OCI-LY7 (cell line): ENCODE data around the gene MSANTD1.

Experiments used
- EZH2phosphoT487 ChIP-seq: fragments of 200-600 bp; sonication (generic); IDR thresholded peaks from 2 replicates; pipeline ENCODE4 v1.6.1; 2018; ENCODE audit warnings: low read depth, borderline replicate concordance, mild to moderate bottlenecking, mixed run types, antibody characterized with exemption, low read length, moderate library complexity, mixed read lengths
- TF ChIP-seq, protein P1 (sequence below): fragments of 200-600 bp; sonication (generic); conservative IDR thresholded peaks from 2 replicates; pipeline ENCODE4 v1.5.1; 2014; ENCODE audit warnings: mild to moderate bottlenecking, antibody characterized with exemption, low read length, moderate library complexity, mixed read lengths

DNA sequence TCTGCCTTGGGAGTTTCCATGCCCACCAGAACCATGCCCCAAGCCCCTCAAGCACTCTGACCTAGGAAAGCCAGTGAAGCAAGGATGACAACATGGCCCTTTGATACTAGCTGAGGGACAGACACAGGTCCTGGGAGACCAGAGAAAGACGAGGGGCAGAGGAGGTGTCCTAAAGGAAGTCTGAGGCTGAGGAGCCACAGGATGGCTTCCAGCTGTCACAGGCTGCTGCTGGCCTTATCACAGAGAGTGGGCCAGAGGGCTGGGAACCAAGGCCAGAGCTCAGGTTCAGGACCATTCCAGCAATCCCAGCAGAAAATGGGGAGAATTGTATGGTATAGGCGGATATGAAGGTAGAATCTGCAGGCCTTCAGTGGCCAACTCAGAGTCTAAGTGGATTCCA, 31.7 kb upstream of the MSANTD1 start:
- TF ChIP-seq, protein P1, sequence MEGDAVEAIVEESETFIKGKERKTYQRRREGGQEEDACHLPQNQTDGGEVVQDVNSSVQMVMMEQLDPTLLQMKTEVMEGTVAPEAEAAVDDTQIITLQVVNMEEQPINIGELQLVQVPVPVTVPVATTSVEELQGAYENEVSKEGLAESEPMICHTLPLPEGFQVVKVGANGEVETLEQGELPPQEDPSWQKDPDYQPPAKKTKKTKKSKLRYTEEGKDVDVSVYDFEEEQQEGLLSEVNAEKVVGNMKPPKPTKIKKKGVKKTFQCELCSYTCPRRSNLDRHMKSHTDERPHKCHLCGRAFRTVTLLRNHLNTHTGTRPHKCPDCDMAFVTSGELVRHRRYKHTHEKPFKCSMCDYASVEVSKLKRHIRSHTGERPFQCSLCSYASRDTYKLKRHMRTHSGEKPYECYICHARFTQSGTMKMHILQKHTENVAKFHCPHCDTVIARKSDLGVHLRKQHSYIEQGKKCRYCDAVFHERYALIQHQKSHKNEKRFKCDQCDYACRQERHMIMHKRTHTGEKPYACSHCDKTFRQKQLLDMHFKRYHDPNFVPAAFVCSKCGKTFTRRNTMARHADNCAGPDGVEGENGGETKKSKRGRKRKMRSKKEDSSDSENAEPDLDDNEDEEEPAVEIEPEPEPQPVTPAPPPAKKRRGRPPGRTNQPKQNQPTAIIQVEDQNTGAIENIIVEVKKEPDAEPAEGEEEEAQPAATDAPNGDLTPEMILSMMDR, result no peak
- no peak for TF ChIP-seq EZH2phosphoT487
